Ovary (tissue), 9 donors: ENCODE results near the gene HDGFL1. TPM values are rescaled to one million over a fixed set of nuclear protein-coding genes. Genes with fewer than 3 reads are reported as not detected.

Experiments
- DNase-seq, 5 donors: peaks; one replicate each; pipeline ENCODE4 v3.0.0-alpha.2; 2019 to 2020
- H3K27ac ChIP-seq, 2 donors: fragments of 200-600 bp; one replicate each; pipeline versions ENCODE4 v1.5.1 to v1.8.0; 2019 to 2022
- H3K27me3 ChIP-seq: fragments of 200-600 bp; one replicate; pipeline ENCODE4 v1.8.0; 2022
- H3K36me3 ChIP-seq: fragments of 200-600 bp; sonication (generic); one replicate; pipeline ENCODE4 v1.5.1; 2019
- H3K4me1 ChIP-seq: one replicate; pipeline ENCODE4 v1.8.1; 2013; ENCODE audit warnings: mild to moderate bottlenecking, moderate library complexity; ENCODE audit not compliant: insufficient read depth
- H3K4me3 ChIP-seq: fragments of 200-600 bp; sonication (generic); one replicate; pipeline ENCODE4 v1.5.1; 2017
- H3K9me3 ChIP-seq, 2 donors: fragments of 200-600 bp in 1 of 2; sonication (generic) in 1 of 2; one replicate each; pipeline versions ENCODE4 v1.5.1 to v1.8.1; 2013 to 2019; ENCODE audit warnings: mild to moderate bottlenecking in 1 of 2, moderate library complexity in 1 of 2
- CTCF ChIP-seq, 3 donors: fragments of 450-650 bp in 2 of 3; fragments of 200-600 bp in 1 of 3; IDR thresholded peaks; one replicate each; pipeline versions ENCODE4 v1.5.1 to v1.8.0; 2016 to 2022; ENCODE audit warnings: antibody characterized with exemption in 3 of 3, mild to moderate bottlenecking in 1 of 3
- EP300 ChIP-seq: sonication (generic); formaldehyde crosslinking; IDR thresholded peaks from one replicate; pipeline ENCODE4 v1.6.1; 2017; ENCODE audit warnings: antibody characterized with exemption
- POLR2A ChIP-seq: fragments of 450-650 bp; IDR thresholded peaks from one replicate; pipeline ENCODE4 v1.6.1; 2017; ENCODE audit warnings: antibody characterized with exemption, mild to moderate bottlenecking, moderate library complexity
- WGBS, 3 donors: extraction: QIAGEN DNeasy Blood & Tissue Kit in 1 of 3; methylation state at CpG; one replicate each; pipeline versions ENCODE4 v1.1.5 to v1.1.7; 2013 to 2017; 5-methylcytosine and 5-hydroxymethylcytosine counted together
- intact Hi-C, 4 donors: fragments of 100-400 bp; cut with DNase I; formaldehyde crosslinking; loops; one replicate each; pipeline versions ENCODE4 v1.11.0 to v1.15.1; 2022 to 2023
- polyA plus RNA-seq, 2 donors: library from polyadenylated mRNA; stranded (reverse); fragments of 200-250 nt in 1 of 2; fragments of 350-450 nt in 1 of 2; fragmentation: Illumina TruSeq in 1 of 2; extraction: RNeasy Lipid Tissue Mini Kit (QIAGEN cat#74804) in 1 of 2; gene quantifications; one replicate each; pipeline ENCODE4 v1.2.3, GENCODE V29; 2013 to 2014
- total RNA-seq, 7 donors: library from RNA; depleted of rRNA in 2 of 7; stranded (reverse); fragments of >200 nt in 2 of 7; fragmentation: NEBNext Ultra II Directional in 3 of 7; extraction: Animal tissue kit (Norgen Biotek cat#: 25700) in 3 of 7; gene quantifications; one replicate each; pipeline versions ENCODE4 v1.1.0 to v1.2.4, GENCODE V29; 2016 to 2023
- donor health status: DM: no; HTN: no; CAD: no; lungs with moderate emphysema.
- donor health status: DM: no; HTN: no; CAD: no.
- donor health status: Bipolar disorder and iron deficiency.
- donor health status: DM: yes; HTN: yes; CAD: no.
- donor health status: DM: no; HTN: no; CAD: no.
- donor health status: DM: yes; HTN: yes; CAD: no.

The HDGFL1 gene
- total and polyA plus RNA-seq, 9 donors, result 0.10 TPM; not detected in 8

GRCh38 chr6:22613051-22613450 is 43.7 kb downstream of the HDGFL1 start:
- WGBS, 3 donors, result 64 to 88% (median 80%) methylated on average over 1 of the region's 1 CpG
- no peak for DNase-seq
- Histone ChIP-seq H3K27ac (peak overlapping the region in 1 of 2 donors; percentile 26), H3K36me3 (no peaks in the 10 kb centered on the region), H3K9me3 (no peaks in the 10 kb centered on the region), H3K27me3 (no peaks in the 10 kb centered on the region), H3K4me3 (no peak overlapping the region), H3K4me1 (peaks cover 4% of the 10 kb centered on the region)
- no peak for TF ChIP-seq POLR2A
- TF ChIP-seq CTCF (IDR thresholded peaks at IDR 0.05), result no peak
- no peak for TF ChIP-seq EP300
- intact Hi-C loops, result no loop called here

- Histone ChIP-seq H3K4me1 (peaks cover 4% of the 10 kb centered on the region), H3K27ac (peak overlapping the region in 1 of 2 donors; percentile 13), H3K36me3 (no peaks in the 10 kb centered on the region), H3K9me3 (no peaks in the 10 kb centered on the region), H3K27me3 (no peaks in the 10 kb centered on the region), H3K4me3 (no peak overlapping the region)
- 14 to 27% (median 25%) methylated on average over 3 of the region's 3 CpGs for WGBS, 3 donors
- intact Hi-C loops, result no loop called here
- TF ChIP-seq CTCF (IDR thresholded peaks at IDR 0.05) (no peak), EP300 (no peak), POLR2A (no peak)
- DNase-seq, result no peak
Observed at GRCh38 chr6:22613695-22614094, 44.3 kb downstream of the HDGFL1 start.

- no peak for TF ChIP-seq EP300
- TF ChIP-seq POLR2A, result no peak
- no peak for TF ChIP-seq CTCF (IDR thresholded peaks at IDR 0.05)
- Histone ChIP-seq H3K27ac (no peak overlapping the region), H3K4me1 (peaks cover 4% of the 10 kb centered on the region), H3K9me3 (no peaks in the 10 kb centered on the region), H3K4me3 (no peak overlapping the region), H3K27me3 (no peaks in the 10 kb centered on the region), H3K36me3 (no peaks in the 10 kb centered on the region)
- WGBS, 3 donors, result 65 to 91% (median 90%) methylated on average over 3 of the region's 3 CpGs
- intact Hi-C loops, result no loop called here
- no peak for DNase-seq
Observed at GRCh38 chr6:22614547-22614946, 45.2 kb downstream of the HDGFL1 start.

GRCh38 chr6:22621028-22621427 is 51.7 kb downstream of the HDGFL1 start:
- intact Hi-C loops, result no loop called here
- no peaks in the 10 kb centered on the region for H3K27me3 ChIP-seq
- WGBS, 3 donors, result 45 to 65% (median 60%) methylated on average over 4 of the region's 4 CpGs
- no peak for TF ChIP-seq POLR2A
- no peak overlapping the region for H3K27ac ChIP-seq
- H3K36me3 ChIP-seq, result no peaks in the 10 kb centered on the region
- peaks cover 2% of the 10 kb centered on the region for H3K4me1 ChIP-seq
- no peak for DNase-seq
- H3K4me3 ChIP-seq, result no peak overlapping the region
- H3K9me3 ChIP-seq, result no peaks in the 10 kb centered on the region
